SK-N-SH treated with all-trans-retinoic acid at 6 μM for 48 hours (cell line): Measurements from ENCODE around the gene EHBP1.

Experiments used
- ATAC-seq: fragments of 200-7000 bp; cut with Tn5 transposase; 3 replicates; pipeline ENCODE4 v1.9.1; 2020; ENCODE audit warnings: mild to moderate bottlenecking, moderate library complexity
- ARNTL ChIP-seq: fragments of 450-650 bp; formaldehyde crosslinking; IDR thresholded peaks from 2 replicates; pipeline ENCODE4 v1.5.0; 2020; ENCODE audit warnings: low read depth, mild to moderate bottlenecking, moderate library complexity, borderline replicate concordance
- ESRRG ChIP-seq: fragments of 250-450 bp; sonication (Bioruptor Pico); IDR thresholded peaks from 2 replicates; pipeline ENCODE4 v1.6.1; 2021; ENCODE audit warnings: mild to moderate bottlenecking
- GLIS3 ChIP-seq: fragments of 250-450 bp; sonication (Bioruptor Pico); IDR thresholded peaks from 2 replicates; pipeline ENCODE4 v1.5.0; 2020; ENCODE audit warnings: mild to moderate bottlenecking, moderate library complexity
- ISL1 ChIP-seq: fragments of 250-450 bp; sonication (Bioruptor Pico); IDR thresholded peaks from 2 replicates; pipeline ENCODE4 v2.1.2; 2022; ENCODE audit warnings: mild to moderate bottlenecking, moderate library complexity
- OSR1 ChIP-seq: fragments of 250-450 bp; sonication (Bioruptor Pico); IDR thresholded peaks from 2 replicates; pipeline ENCODE4 v1.8.0; 2022; ENCODE audit warnings: moderate library complexity, mild to moderate bottlenecking, inconsistent platforms
- PPARA ChIP-seq: fragments of 250-450 bp; sonication (Bioruptor Pico); IDR thresholded peaks from 2 replicates; pipeline ENCODE4 v1.5.0; 2020; ENCODE audit warnings: mild to moderate bottlenecking, borderline replicate concordance
- SNAI2 ChIP-seq: fragments of 250-450 bp; sonication (Bioruptor Pico); IDR thresholded peaks from 2 replicates; pipeline ENCODE4 v1.5.0; 2020; ENCODE audit warnings: mild to moderate bottlenecking, moderate library complexity
- TCF4 ChIP-seq: fragments of 250-450 bp; sonication (Bioruptor Pico); IDR thresholded peaks from 2 replicates; pipeline ENCODE4 v1.8.0; 2021; ENCODE audit warnings: mild to moderate bottlenecking, moderate library complexity, borderline replicate concordance
- TOX ChIP-seq: fragments of 250-450 bp; sonication (Bioruptor Pico); IDR thresholded peaks from 2 replicates; pipeline ENCODE4 v1.8.0; 2021; ENCODE audit warnings: mild to moderate bottlenecking, moderate library complexity, borderline replicate concordance
- ZC3H10 ChIP-seq: fragments of 250-450 bp; sonication (Bioruptor Pico); IDR thresholded peaks from 2 replicates; pipeline ENCODE4 v1.5.1; 2021; ENCODE audit warnings: mild to moderate bottlenecking, moderate library complexity
- ZFP3 ChIP-seq: fragments of 250-450 bp; sonication (Bioruptor Pico); IDR thresholded peaks from 2 replicates; pipeline ENCODE4 v1.5.0; 2020; ENCODE audit warnings: mild to moderate bottlenecking, moderate library complexity
- ZFP30 ChIP-seq: fragments of 450-650 bp; formaldehyde crosslinking; IDR thresholded peaks from 2 replicates; pipeline ENCODE4 v1.5.0; 2022; ENCODE audit warnings: mild to moderate bottlenecking, moderate library complexity
- ZNF565 ChIP-seq: fragments of 450-650 bp; formaldehyde crosslinking; conservative IDR thresholded peaks from 2 replicates; pipeline ENCODE4 v1.5.0; 2020; ENCODE audit warnings: low read depth, mild to moderate bottlenecking, moderate library complexity
- ZNF70 ChIP-seq: fragments of 450-650 bp; formaldehyde crosslinking; IDR thresholded peaks from 2 replicates; pipeline ENCODE4 v1.5.0; 2020; ENCODE audit warnings: mild to moderate bottlenecking, moderate library complexity
- ZNF8 ChIP-seq: fragments of 450-650 bp; formaldehyde crosslinking; IDR thresholded peaks from 2 replicates; pipeline ENCODE4 v1.5.0; 2020; ENCODE audit warnings: mild to moderate bottlenecking, moderate library complexity
- TF ChIP-seq, protein P1 (sequence below): fragments of 250-450 bp; sonication (Bioruptor Pico); IDR thresholded peaks from 2 replicates; pipeline ENCODE4 v1.8.0; 2021; ENCODE audit warnings: low read depth, mild to moderate bottlenecking, moderate library complexity, borderline replicate concordance
- TF ChIP-seq, protein P2 (sequence below): fragments of 250-450 bp; sonication (Bioruptor Pico); IDR thresholded peaks from 2 replicates; pipeline ENCODE4 v1.5.0; 2020; ENCODE audit warnings: mild to moderate bottlenecking, moderate library complexity
- TF ChIP-seq, protein P3 (sequence below): fragments of 250-450 bp; sonication (Bioruptor Pico); IDR thresholded peaks from 2 replicates; pipeline ENCODE4 v1.5.1; 2020; ENCODE audit warnings: low read depth, mild to moderate bottlenecking, moderate library complexity
- TF ChIP-seq, protein P4 (sequence below): fragments of 250-450 bp; sonication (Bioruptor Pico); IDR thresholded peaks from 2 replicates; pipeline ENCODE4 v1.5.1; 2021; ENCODE audit warnings: mild to moderate bottlenecking, moderate library complexity

EHBP1 gene

DNA sequence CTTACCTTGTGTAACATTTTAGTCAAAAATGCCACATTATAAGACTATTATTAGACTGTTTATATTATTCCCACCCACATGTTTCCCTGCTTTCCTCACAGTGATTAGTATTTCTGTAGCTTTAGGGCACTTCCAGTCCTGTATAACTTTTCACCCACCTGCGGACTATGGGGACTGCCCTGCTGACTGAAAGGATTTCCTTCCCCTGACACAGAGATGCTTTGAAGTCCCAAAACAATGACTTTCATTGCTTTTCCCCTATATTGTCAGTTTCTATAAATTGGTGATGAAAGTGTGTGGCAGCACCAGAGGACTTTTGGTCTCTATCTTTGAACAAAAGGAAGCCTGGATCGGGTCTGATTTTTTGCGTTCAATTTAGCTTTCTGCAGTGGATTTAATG is 286.1 kb downstream of the EHBP1 start:
- no peak for ATAC-seq
- TF ChIP-seq, protein P1, sequence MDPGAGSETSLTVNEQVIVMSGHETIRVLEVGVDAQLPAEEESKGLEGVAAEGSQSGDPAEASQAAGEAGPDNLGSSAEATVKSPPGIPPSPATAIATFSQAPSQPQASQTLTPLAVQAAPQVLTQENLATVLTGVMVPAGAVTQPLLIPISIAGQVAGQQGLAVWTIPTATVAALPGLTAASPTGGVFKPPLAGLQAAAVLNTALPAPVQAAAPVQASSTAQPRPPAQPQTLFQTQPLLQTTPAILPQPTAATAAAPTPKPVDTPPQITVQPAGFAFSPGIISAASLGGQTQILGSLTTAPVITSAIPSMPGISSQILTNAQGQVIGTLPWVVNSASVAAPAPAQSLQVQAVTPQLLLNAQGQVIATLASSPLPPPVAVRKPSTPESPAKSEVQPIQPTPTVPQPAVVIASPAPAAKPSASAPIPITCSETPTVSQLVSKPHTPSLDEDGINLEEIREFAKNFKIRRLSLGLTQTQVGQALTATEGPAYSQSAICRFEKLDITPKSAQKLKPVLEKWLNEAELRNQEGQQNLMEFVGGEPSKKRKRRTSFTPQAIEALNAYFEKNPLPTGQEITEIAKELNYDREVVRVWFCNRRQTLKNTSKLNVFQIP (CRISPR knock-in tag), result no peak
- TF ChIP-seq ZNF565 (CRISPR knock-in tag) (no peak), ARNTL (CRISPR knock-in tag) (no peak), OSR1 (CRISPR knock-in tag) (no peak)

DNA sequence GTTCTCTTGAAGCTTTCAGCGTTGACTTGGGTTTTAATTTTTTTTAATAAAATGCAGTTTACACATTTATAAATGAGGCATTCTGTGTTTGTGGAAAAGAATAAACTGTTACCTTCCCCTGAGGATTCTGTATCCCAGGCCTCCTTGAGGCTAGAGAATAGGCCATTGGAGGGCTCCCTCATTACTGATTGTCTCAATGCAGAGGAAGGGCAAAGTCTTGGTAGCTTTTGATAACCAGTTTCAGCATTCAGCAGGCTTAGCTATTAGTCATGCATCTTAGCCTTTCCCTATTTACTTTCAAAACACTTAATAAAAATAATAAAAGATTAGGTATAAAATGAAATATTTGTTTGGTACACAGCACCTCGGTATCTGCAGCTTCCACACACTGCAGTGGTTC is 287.0 kb downstream of the EHBP1 start:
- no peak for TF ChIP-seq TCF4 (CRISPR knock-in tag)
- no peak for TF ChIP-seq TOX (CRISPR knock-in tag)
- no peak for TF ChIP-seq ZFP30 (CRISPR knock-in tag)
- TF ChIP-seq ZNF8 (CRISPR knock-in tag), result no peak
- TF ChIP-seq ZFP3 (CRISPR knock-in tag), result no peak
- no peak for TF ChIP-seq ZNF70 (CRISPR knock-in tag)
- TF ChIP-seq, protein P2, sequence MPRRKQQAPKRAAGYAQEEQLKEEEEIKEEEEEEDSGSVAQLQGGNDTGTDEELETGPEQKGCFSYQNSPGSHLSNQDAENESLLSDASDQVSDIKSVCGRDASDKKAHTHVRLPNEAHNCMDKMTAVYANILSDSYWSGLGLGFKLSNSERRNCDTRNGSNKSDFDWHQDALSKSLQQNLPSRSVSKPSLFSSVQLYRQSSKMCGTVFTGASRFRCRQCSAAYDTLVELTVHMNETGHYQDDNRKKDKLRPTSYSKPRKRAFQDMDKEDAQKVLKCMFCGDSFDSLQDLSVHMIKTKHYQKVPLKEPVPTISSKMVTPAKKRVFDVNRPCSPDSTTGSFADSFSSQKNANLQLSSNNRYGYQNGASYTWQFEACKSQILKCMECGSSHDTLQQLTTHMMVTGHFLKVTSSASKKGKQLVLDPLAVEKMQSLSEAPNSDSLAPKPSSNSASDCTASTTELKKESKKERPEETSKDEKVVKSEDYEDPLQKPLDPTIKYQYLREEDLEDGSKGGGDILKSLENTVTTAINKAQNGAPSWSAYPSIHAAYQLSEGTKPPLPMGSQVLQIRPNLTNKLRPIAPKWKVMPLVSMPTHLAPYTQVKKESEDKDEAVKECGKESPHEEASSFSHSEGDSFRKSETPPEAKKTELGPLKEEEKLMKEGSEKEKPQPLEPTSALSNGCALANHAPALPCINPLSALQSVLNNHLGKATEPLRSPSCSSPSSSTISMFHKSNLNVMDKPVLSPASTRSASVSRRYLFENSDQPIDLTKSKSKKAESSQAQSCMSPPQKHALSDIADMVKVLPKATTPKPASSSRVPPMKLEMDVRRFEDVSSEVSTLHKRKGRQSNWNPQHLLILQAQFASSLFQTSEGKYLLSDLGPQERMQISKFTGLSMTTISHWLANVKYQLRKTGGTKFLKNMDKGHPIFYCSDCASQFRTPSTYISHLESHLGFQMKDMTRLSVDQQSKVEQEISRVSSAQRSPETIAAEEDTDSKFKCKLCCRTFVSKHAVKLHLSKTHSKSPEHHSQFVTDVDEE (CRISPR knock-in tag), result no peak
- no peak for TF ChIP-seq ARNTL (CRISPR knock-in tag)
- TF ChIP-seq, protein P3, sequence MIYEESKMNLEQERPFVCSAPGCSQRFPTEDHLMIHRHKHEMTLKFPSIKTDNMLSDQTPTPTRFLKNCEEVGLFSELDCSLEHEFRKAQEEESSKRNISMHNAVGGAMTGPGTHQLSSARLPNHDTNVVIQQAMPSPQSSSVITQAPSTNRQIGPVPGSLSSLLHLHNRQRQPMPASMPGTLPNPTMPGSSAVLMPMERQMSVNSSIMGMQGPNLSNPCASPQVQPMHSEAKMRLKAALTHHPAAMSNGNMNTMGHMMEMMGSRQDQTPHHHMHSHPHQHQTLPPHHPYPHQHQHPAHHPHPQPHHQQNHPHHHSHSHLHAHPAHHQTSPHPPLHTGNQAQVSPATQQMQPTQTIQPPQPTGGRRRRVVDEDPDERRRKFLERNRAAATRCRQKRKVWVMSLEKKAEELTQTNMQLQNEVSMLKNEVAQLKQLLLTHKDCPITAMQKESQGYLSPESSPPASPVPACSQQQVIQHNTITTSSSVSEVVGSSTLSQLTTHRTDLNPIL (CRISPR knock-in tag), result no peak
- TF ChIP-seq SNAI2 (CRISPR knock-in tag), result no peak
- TF ChIP-seq, protein P4, sequence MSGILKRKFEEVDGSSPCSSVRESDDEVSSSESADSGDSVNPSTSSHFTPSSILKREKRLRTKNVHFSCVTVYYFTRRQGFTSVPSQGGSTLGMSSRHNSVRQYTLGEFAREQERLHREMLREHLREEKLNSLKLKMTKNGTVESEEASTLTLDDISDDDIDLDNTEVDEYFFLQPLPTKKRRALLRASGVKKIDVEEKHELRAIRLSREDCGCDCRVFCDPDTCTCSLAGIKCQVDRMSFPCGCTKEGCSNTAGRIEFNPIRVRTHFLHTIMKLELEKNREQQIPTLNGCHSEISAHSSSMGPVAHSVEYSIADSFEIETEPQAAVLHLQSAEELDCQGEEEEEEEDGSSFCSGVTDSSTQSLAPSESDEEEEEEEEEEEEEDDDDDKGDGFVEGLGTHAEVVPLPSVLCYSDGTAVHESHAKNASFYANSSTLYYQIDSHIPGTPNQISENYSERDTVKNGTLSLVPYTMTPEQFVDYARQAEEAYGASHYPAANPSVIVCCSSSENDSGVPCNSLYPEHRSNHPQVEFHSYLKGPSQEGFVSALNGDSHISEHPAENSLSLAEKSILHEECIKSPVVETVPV, result no peak
- TF ChIP-seq ISL1 (CRISPR knock-in tag), result no peak
- TF ChIP-seq OSR1 (CRISPR knock-in tag), result no peak
- TF ChIP-seq ESRRG (CRISPR knock-in tag), result no peak
- ATAC-seq, result no peak

DNA sequence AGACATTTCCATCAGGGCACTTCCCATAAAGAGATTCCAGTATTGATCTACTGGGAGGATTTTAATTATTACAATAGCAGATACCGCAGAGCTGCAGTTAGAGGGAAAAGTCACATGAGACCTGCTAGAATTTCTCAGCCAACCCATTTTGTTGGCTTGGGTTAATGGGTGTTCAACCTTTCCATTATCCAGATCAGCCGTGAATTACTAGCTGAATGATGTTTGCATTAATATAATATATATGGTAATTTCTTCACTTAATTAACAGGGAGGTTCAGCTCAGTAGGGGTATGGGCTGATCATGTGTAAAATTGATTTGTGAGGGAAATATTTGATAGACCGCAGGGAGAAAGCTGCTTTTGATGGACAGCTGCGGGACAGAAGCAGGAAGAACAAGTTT is 288.7 kb downstream of the EHBP1 start:
- no peak for ATAC-seq
- TF ChIP-seq ESRRG (CRISPR knock-in tag), result no peak

DNA sequence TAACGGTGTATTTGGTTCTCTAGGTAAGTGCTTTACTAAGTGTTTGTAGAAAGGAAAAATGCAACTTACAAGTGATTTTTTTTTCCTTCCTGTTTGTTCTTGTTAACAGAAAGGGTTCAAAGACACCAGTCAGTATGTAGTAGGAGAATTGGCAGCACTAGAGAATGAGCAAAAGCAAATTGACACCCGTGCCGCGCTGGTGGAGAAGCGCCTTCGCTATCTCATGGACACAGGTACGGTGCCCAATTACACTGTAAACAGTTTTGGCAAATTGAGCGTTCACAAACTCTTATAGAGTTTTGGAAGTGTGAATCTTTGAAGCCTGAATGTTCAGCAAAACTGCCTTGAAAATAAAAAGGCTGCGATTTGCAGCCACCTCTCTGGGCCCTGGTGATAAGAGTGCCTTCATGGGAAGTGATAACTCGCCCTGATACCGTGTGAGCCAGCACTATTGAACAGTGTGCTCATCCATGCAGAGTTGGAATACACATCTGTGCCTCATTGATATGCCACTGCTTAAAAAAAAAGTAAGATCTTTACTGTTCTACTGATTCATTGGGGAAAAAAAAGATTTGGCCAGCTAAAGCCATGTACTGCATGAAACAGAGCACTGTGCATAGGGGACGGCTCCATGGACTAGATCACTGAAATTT is 291.1 kb downstream of the EHBP1 start:
- ATAC-seq, result no peak
- TF ChIP-seq TOX (CRISPR knock-in tag), result no peak
- no peak for TF ChIP-seq ZNF565 (CRISPR knock-in tag)
- no peak for TF ChIP-seq ZC3H10 (CRISPR knock-in tag)
- no peak for TF ChIP-seq GLIS3 (CRISPR knock-in tag)
- no peak for TF ChIP-seq ARNTL (CRISPR knock-in tag)
- TF ChIP-seq ZNF8 (CRISPR knock-in tag), result no peak
- no peak for TF ChIP-seq ESRRG (CRISPR knock-in tag)
- no peak for TF ChIP-seq ISL1 (CRISPR knock-in tag)
- no peak for TF ChIP-seq OSR1 (CRISPR knock-in tag)
- no peak for TF ChIP-seq ZFP3 (CRISPR knock-in tag)
- TF ChIP-seq PPARA (CRISPR knock-in tag), result no peak
- TF ChIP-seq, all 23 proteins: peak for 0
